G401.6 (cell line): Measurements from ENCODE around the gene STRN3.

Experiments
- FAIRE-seq: peaks from 2 replicates; lab custom pipeline; 2012; peaks lifted over from hg19 to GRCh38; lab: Jason Lieb, UNC

STRN3 gene

DNA sequence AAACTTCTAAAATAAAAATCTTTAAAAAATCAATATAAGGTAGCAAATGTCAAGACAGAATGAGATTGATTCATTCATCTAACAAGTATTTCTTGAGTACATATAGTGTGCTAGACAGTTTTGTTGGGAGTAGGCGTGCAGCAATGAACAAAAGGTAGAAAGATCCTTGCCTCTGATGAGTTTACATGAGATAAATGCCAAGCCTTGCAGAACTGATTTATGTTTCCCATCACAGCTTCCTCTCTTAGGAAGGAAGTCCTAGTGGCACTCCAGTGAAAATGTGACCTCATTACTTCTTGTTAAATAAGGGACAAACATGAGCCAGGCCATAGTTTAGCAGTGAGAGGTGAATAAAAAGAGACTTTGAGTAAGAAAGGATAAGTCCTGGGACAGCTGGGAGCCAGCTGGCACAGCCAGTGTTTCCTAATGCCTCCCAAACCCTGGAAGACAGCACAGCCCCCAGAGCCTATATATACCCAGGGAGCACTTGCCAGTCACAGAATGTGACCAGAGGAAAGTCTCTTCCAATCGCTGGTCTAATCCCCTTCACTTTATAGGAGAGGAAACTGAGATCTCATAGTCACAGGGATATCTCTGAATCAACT lies 156.5 kb downstream of the STRN3 start:
- no peak for FAIRE-seq

DNA sequence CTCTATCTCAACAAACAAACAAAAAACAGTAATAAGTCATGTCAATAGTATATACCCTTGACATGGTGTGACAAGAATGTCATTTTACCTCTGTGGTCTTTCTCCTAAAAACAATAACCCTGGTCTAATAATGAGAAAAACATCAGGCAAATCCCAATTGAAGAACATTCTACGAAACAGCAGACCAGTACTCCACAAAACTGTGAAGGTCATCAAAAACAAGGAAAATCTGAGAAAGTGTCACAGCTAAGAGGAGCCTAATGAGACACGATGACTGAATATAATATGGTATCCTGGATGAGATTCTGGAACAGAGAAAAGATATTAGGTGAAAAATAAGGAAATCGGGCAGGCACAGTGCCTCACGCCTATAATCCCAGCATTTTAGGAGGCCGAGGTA lies 157.4 kb downstream of the STRN3 start:
- no peak for FAIRE-seq

DNA sequence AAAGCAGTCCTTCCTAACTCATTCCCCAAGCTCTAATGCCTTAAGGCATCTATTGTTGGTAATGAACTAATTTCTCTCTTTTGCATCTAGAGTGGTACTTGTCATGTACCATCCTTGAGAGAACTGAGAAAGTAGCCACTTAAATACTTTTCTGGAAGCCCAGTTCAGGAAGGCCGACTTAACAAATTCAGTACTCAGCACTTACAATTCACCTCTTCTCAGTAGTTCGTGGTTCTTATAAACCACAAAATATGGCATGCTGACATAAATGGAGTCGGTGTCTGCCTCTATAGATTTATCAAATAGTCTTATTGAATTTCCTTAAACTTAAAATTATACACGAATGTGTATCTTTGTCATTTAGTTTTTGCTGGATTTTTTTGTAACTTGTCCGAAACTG lies 161.2 kb downstream of the STRN3 start:
- FAIRE-seq, result no peak

DNA sequence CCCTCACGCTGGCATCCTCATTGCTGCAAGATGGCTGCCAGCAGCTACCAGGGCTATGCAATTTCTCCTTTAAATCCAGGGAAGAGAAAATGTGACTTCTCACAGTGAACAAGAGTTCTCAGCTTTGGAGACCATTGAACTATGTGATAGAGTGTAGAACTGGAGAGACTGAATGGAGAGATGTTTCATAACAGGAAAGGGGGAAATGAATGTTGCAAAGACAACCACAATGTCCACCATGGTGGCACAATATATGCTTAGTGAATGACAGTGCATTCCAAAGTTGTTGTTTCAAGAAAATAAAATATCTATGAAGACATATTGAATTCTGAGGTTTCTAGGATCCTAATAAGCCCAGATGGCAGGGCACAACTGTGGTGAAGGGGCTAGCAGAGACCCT lies 165.0 kb downstream of the STRN3 start:
- FAIRE-seq, result no peak

DNA sequence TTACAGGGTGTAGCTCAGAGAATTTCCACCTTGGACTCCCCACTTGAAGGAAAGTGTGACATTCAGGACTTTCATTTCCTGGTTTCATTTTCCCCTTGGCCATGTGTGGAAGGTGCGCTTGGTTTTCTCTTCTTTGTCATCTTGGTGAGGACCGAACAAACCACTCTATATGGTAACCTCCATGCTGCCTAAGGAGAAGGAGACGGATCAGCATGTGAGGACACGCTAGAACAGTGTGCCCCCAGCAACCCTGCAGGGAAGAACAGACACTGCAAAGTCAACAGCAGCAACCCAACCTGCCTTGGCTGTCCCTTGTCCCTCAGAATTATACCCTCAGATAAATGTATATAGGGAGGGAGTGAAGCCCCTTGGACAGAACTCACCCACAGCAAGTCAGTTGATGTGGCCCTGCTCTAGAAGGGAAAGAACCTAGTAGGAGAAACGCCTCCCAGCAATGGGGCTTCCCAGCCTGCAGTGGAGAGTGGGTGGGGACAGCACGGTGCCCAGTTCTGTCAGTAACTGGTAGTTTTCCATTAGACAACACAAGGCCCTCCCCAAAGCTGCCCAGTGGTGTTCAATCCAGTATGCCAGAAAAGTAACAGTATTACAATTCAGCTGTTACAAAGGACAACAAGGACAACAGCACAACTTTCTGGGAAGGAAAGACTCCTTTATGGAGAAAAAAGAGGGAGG lies 170.7 kb downstream of the STRN3 start:
- FAIRE-seq, result no peak

DNA sequence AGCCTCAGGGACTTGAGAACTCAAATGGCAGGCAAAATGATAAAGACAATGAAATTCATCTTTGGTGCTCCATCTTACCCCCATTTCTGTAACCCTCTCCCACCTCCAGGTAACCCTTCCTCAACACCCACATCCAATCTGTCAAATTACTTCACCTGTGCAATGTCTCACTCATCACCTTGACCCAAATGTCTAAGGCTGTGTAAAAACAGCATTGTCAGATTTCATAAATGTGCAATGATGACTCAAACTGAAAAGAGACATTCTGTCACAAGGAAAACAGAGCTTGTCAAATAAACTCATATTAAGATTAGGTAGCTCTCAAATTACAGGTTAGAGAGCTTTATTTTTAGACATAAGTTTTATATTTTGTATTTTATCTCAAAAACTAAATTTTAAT lies 171.7 kb downstream of the STRN3 start:
- no peak for FAIRE-seq

DNA sequence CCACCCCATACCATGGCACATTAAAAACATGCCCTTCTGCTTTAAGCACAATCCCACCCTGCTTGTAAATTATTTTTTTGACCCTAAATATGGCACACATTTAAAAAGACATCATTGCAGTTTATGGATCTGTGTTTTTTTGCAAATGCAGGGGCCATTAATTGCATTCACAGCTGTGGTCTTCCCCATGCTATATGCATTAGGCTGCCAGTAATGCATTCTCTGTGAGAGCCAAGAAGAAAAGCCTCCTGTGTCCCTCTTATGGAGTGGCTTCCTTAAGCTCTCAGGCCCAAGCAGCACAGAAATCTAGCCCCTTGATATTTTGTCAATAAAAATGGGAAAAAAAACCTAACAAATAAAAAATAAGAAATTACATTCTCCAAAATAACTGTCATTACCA lies 172.2 kb downstream of the STRN3 start:
- no peak for FAIRE-seq

DNA sequence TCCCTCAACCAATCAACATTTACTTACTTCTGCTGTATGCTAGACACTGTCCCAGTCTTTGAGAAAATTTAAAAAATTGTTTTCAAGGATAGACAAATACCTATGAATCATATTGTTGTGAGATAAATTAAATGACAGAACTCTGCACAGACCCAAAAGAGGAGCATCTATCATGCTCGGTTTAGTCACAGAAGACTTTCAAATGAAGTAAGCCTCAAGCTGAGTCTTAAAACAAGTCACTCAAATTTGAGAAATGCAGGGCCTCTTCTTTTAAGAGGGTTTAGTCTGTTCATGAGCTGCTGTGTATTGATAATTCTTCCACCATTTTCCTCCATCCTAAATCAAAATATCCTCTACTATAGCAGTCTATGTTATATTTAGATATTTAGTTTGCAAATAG lies 176.2 kb downstream of the STRN3 start:
- FAIRE-seq, result no peak

DNA sequence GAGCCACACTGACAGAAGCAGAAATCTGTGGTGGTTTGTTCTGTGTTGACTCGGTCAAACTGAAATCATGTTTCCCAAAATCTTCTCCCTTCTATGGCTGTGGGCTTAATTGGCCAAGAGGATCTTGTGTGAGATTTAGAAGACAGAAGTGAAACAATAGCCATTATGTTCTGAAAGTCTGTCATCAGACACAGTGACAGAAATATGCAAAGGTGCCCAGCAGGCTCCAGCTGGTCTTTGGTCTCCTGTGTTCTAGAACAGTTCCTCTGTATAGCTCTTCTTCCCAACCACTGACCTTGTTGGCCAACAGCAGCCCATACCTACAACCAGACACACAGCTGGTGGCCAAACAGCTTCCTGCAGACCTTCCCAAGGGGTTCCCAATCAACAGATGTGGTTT lies 176.8 kb downstream of the STRN3 start:
- FAIRE-seq, result no peak

DNA sequence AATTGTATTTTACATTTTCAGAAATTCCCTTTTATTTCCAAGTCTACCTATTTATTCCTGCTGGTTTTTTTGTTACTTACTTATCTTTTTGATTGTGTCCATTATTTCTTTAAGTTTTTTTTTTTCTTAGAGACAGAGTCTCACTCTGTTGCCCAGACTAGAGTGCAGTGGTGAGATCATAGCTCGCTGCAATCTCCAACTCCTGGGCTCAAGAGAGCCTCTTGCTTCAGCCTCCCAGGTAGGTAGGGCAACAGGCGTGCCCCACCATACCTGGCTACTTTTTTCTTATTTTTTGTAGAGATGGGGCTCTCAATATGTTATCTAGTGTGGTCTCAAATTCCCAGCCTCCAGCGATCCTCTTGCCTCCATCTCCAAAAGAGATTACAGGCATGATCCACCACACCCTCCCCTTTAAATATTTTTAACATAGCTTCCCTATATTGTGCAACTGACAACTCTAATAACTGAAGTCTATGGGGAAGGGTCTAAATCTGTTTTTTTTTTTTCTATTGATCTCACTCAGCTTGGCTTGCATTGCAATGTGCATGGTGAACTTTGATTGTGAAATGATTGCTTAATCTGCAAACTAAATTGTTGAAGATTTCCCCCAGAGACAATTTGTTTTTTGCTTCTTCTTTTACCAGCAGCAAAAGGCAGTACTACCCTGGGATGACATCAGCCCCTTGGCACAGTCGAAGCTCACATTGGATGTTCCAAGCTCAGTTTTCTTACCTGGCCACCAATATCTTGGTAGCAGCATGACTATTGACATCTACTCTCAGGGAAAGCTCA lies 177.5 kb downstream of the STRN3 start:
- no peak for FAIRE-seq
